NB4 (cell line): Measurements from ENCODE around the gene SERPINA6.
"Not testable (repeated sequence)": the region's sequence is repeated elsewhere in the genome, so short reads cannot be mapped to it uniquely, and the experiment has no call there.

Experiments used
- POLR2A ChIP-seq: IDR thresholded peaks from 2 replicates; pipeline ENCODE4 v1.6.1; 2011; ENCODE audit warnings: mild to moderate bottlenecking; ENCODE audit not compliant: insufficient read length; ENCODE audit errors: extremely low read depth
- TF ChIP-seq, protein P1 (sequence below): IDR thresholded peaks from one replicate; pipeline ENCODE4 v1.5.1; 2012; ENCODE audit warnings: low read depth, low read length

DNA sequence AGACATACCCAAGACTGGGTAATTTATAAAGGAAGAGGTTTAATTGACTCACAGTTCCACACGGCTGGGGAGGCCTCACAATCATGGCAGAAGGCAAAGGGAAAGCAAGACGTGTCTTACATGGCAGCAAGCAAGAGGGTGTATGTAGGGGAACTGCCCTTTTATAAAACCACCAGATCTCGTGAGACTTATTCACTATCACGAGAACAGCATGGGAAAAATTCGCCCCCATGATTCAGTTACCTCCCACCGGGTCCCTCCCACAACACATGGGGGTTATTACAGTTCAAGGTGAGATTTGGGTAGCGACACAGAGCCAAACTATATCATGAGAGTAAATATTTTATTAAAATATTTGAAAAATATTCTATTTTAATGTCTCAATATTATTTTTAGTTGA is 54.6 kb downstream of the SERPINA6 start:
- TF ChIP-seq, protein P1, sequence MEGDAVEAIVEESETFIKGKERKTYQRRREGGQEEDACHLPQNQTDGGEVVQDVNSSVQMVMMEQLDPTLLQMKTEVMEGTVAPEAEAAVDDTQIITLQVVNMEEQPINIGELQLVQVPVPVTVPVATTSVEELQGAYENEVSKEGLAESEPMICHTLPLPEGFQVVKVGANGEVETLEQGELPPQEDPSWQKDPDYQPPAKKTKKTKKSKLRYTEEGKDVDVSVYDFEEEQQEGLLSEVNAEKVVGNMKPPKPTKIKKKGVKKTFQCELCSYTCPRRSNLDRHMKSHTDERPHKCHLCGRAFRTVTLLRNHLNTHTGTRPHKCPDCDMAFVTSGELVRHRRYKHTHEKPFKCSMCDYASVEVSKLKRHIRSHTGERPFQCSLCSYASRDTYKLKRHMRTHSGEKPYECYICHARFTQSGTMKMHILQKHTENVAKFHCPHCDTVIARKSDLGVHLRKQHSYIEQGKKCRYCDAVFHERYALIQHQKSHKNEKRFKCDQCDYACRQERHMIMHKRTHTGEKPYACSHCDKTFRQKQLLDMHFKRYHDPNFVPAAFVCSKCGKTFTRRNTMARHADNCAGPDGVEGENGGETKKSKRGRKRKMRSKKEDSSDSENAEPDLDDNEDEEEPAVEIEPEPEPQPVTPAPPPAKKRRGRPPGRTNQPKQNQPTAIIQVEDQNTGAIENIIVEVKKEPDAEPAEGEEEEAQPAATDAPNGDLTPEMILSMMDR: not testable (repeated sequence)
- TF ChIP-seq POLR2A: not testable (repeated sequence)
